Left ventricle myocardium superior (tissue), 1 donor: ENCODE results near the gene TFCP2L1. TPM values are rescaled to one million over a fixed set of nuclear protein-coding genes. Genes with fewer than 3 reads are reported as not detected.
"Not testable (repeated sequence)": the region's sequence is repeated elsewhere in the genome, so short reads cannot be mapped to it uniquely, and the experiment has no call there.

Source experiments
- ATAC-seq: fragments of 200-7000 bp; cut with Tn5 transposase; one replicate; pipeline ENCODE4 v1.9.1; 2020; ENCODE audit warnings: mild to moderate bottlenecking, moderate library complexity
- DNase-seq: peaks from one replicate; pipeline ENCODE4 v3.0.0-alpha.2; 2020
- intact Hi-C: fragments of 100-400 bp; cut with micrococcal nuclease; formaldehyde crosslinking; loops from one replicate; pipeline ENCODE4 v1.11.0; 2022
- long read RNA-seq: library from polyadenylated mRNA; unstranded; transcript quantifications from one replicate; pipeline ENCODE4 v2.0.0, GENCODE V29; 2021
- total RNA-seq: library from RNA; stranded (reverse); fragmentation: NEBNext Ultra II Directional; extraction: Animal tissue kit (Norgen Biotek cat#: 25700); gene quantifications from one replicate; pipeline ENCODE4 v1.2.1, GENCODE V29; 2021
- donor health status: DM: no; HTN: yes; CAD: no; lungs with severe emphysema.

Gene TFCP2L1, protein sequence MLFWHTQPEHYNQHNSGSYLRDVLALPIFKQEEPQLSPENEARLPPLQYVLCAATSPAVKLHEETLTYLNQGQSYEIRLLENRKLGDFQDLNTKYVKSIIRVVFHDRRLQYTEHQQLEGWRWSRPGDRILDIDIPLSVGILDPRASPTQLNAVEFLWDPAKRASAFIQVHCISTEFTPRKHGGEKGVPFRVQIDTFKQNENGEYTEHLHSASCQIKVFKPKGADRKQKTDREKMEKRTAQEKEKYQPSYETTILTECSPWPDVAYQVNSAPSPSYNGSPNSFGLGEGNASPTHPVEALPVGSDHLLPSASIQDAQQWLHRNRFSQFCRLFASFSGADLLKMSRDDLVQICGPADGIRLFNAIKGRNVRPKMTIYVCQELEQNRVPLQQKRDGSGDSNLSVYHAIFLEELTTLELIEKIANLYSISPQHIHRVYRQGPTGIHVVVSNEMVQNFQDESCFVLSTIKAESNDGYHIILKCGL
- total RNA-seq = 0.17 TPM
- long read RNA-seq = 0 reads

DNA sequence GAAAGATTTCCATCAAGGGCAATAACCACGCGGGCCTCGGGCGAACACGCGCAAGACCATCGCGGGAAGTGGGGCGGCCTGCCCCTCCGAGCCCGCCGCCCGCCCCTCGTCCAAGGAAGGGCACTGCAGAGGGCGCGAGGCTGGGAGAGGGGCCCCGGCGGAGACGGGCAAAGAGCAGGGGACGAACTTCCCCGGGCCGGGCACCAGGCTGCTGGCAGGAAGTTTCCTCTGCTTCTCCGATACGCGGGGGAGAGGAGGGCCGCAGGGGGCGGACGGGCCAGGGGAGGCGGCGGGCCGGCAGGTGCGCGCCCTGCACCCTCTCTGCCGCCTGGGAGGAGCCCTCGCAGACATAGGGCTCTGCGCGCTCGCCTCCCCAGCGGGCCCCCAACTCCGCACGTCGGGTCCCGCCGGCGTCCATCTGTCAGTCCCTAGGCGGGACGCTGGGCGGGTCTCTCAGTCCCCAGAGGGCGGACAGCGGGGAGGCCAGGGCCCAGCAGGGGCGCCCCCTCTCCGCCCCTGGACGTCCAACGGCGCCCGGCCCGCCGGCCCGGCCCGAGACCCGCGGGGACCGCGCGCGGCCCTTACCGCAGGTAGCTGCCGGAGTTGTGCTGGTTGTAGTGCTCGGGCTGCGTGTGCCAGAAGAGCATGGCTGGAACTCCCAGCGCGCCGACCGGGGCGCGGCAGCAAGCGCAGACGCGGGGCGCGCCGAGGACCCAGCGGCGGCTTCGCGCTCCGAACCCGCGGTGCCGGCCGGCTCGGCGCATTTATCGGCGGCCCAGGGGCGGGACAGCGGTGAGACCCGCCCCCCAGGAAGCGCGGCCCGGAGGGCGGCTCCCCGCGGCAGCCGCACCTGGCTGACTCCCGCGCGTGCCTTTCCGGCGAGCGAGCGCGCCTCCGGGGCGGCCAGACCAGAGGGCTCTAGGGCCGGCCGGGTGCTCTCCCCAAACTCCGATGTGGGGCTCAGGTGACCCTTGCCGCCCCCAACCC is at the start of gene TFCP2L1:
Gene TFCP2L1, minus strand, starts transcription at position 740 of the 987 bp plus-strand sequence. Its CDS starts 93 bp downstream, at position 647.
- ATAC-seq (peak; percentile 62), DNase-seq (no peak)
- intact Hi-C loops = no loop called here

DNA sequence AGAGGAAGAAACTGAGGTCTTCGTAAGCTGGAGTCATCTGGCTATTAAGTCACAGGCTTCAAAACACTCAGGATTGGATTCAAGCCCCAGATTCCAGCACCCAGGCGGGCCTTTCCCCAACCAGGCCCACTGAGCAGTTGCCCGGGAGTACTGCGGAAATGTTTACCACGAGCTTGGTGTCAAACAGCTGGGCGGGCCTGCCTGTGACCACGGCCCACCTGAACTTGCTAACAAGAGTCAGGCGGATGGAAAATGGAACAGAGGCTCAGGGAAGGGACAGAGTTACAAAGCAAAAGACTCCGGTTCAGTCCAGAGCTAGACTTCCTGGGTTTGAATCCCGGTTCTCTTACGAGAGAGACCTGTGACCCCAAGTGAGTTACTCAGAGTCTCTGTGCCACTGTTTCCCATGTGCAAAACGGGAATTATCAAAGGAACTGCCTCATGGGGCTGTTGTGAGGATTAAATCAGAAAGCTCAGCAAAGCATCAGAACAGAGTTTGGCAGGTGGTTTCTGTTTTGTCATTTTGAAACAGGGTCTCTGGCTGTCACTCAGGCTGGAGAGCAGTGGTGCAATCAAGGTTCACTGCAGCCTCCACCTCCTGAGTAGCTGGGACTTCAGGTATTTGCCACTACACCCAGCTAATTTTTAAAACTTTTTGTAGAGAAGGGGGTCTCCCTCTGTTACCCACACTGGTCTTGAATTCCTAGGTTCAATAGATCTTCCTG is 49.0 kb upstream of the TFCP2L1 start:
- ATAC-seq = no peak
- no peak for DNase-seq
- intact Hi-C loops = no loop called here

DNA sequence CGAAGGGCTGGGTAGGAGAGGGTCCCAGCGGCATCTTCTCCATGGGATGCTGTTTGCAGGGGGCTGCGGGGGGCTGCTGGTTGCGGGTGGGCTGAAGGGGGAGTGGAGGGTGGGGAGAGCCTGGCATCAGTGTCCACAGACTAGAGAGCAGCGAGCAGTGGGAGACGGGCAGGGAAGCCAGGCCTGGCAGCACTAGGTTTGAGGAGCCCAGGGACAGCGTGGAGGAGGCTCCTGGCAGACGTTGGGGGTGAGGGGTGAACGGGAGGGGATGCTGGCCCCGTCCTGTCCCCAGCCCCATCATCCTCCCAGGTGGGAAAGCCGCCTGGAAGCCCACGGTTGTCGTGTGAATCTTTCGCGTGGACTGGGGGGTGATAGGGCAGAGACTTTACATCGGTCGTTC is 48.2 kb upstream of the TFCP2L1 start:
- ATAC-seq (no peak), DNase-seq (no peak)
- intact Hi-C loops = no loop called here

DNA sequence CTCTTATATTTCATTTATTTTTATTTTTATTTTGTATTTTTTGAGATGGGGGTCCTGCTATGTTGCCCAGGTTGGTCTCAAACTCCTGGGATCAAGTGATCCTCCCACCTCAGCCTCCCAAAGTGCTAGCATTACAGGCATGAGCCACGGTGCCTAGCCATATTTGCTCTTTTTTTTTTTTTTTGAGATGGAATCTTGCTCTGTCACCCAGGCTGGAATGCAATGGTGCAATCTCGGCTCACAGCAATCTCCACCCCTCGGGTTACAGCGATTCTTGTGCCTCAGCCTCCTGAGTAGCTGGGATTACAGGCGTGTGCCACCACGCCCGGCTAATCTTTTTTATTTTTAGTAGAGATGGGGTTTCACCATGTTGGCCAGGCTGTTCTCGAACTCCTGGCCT is 46.3 kb upstream of the TFCP2L1 start:
- intact Hi-C loops, DNase-seq, ATAC-seq: not testable (repeated sequence)

DNA sequence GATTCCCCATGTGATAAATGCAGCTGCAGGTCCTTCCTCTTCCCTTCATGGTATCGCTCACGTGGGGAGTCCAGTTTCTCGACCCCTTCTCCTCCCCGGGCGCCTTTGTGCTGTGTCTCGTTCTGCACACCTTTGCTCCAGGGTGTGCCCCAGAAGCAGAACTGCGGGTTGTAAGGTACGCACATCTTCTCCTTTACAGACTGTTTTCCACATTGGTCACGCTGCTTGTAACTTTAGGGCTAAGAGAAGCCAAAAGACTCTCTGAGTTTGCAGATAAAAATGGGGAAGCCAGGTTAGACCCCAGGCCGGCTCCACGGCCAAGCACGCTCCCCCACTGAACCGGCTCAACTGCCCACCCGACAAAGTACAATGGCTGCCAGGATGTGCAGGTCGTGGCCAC is 45.9 kb upstream of the TFCP2L1 start:
- no peak for ATAC-seq
- DNase-seq = no peak
- intact Hi-C loops = no loop called here

DNA sequence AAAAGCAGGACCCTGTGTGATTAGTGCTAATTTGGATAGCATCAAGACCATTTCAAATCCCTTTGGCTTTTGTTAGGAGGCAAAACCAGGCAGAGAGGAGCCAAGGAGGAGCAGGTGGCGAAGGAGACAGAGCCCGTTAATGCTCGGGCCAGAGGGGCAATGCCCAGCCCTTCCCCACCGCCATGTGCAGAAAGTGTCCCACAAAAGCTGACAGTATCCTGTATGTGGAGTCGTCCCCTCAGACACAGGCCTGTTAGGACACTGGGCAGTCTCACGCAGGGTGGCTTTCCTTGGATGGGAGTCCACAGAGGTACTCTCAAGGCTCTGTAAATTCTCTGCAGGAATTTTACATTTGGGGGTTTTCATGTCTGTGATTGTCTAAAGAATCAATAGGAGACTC is 44.8 kb upstream of the TFCP2L1 start:
- ATAC-seq = no peak
- intact Hi-C loops = no loop called here
- DNase-seq = no peak

DNA sequence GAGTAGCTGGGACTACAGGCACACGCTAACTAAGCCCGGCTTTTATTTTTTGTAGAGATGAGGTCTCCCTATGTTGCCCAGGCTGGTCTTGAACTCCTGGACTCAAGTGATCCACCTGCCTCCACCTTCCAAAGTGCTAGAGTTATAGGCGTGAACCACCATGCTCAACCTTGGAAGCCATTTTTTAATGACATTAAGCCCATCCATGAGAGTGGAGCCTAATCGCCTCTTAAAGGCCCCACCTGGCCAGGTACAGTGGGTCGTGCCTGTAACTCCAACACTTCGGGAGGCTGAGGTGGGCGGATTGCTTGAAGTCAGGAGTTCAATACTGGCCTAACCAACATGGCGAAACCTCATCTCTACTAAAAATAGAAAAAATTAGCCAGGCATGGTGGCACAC is 41.6 kb upstream of the TFCP2L1 start:
- intact Hi-C loops = no loop called here
- ATAC-seq (no peak), DNase-seq (no peak)

DNA sequence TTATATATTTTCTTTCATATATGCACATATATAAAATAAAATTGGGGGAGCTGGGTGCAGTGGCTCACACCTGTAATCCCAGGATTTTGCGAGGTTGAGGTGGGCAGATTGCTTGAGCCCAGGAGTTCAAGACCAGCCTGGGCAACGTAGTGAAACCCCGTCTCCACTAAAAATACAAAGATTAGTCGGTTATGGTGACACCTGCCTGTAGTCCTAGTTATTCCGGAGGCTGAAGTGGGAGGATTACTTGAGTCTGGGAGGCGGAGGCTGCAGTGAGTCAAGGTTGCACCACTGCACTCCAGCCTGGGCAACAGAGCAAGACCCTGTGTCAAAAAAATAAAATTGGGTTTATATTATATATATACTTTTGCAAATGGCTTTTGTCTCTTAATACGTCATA is 39.6 kb upstream of the TFCP2L1 start:
- no peak for DNase-seq
- no peak for ATAC-seq
- intact Hi-C loops = no loop called here

DNA sequence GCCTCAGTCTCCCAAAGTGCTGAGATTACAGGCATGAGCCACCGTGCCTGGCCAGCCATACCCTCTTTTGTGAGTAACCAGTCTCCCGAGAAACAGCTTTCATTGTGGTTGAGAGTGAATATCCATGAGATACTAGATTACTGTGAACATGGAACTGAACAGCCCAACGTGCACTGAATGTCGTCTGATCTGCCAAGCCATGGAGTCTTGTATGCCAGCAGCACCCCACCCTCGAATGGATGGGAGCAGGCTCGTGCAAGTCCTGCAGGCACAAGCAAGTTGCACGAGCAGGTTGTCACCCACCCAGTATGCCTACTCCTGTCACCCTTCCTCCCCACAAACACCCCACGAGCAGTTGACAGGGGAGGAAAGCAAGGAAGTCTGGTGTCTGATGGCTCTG is 36.5 kb upstream of the TFCP2L1 start:
- intact Hi-C loops = no loop called here
- DNase-seq = no peak
- ATAC-seq = no peak

DNA sequence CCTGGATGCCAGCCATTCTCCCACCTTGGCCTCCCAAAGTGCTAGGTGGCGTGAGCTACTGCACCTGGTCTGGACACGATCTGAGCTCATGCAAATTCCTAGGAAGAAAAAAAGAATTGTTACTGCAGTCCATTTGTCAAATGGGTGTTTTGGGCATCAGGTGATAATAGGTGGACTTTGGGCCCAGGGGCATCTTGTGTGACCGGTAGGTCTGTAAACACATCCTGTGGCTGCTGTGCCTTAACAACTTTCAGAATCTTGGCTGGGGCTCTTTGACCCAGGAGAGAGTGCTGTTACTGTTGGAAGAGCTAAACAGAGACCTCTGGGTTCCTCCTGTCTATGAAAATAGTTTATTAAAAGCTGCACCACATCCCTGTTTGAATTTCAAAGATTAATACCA is 34.9 kb upstream of the TFCP2L1 start:
- no peak for ATAC-seq
- no peak for DNase-seq
- intact Hi-C loops = no loop called here

DNA sequence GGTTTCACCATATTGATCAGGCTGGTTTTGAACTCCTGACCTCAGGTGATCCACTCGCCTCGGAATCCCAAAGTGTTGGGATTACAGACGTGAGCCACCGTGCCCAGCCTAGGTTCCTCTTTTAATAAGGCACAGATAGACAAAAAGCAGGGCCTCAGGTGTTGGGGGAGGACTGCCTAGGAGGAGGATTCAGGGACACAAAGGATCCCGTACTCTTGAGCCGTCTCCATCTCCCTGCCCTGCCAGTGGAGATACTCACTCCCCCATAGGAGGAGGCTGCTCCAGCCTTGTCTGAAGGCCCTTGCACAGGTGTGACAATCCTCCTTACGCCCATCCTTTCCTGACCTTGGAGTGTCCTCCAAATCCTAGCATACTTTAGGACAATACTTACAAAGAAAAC is 32.0 kb upstream of the TFCP2L1 start:
- intact Hi-C loops = no loop called here
- ATAC-seq (no peak), DNase-seq (no peak)

DNA sequence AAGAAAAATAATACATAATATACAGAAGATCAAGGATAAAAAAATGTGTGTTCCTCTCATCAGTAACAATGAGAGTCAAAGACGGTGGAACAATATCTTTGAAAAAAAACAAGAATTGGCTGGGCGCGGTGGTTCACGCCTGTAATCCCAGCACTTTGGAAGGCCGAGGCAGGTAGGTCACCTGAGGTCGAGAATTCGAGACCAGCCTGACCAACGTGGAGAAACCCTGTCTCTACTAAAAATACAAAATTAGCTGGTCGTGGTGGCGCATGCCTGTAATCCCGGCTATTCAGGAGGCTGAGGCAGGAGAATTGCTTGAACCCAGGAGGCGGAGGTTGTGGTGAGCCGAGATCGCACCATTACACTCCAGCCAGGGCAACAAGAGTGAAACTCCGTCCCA is 28.7 kb upstream of the TFCP2L1 start:
- DNase-seq, ATAC-seq, intact Hi-C loops: not testable (repeated sequence)

DNA sequence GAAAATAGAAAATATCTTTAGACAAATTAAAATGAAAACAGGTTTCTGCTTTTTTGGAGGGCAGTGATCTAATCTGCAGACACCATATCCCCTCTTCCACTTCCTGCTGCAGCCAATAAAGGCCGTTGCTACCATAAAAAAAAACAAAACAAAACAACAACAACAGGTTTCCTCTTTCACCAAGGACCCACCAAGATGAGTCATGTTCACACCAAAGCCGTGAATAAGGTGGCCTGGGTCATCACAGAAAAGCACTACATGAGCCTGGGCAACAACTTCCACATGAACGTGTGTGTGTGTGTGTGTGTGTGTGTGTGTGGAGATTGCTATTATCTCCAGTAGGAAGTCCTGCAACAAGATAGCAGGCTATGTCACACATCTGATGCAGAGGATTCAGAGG is 24.8 kb upstream of the TFCP2L1 start:
- intact Hi-C loops = no loop called here
- DNase-seq = no peak
- no peak for ATAC-seq

DNA sequence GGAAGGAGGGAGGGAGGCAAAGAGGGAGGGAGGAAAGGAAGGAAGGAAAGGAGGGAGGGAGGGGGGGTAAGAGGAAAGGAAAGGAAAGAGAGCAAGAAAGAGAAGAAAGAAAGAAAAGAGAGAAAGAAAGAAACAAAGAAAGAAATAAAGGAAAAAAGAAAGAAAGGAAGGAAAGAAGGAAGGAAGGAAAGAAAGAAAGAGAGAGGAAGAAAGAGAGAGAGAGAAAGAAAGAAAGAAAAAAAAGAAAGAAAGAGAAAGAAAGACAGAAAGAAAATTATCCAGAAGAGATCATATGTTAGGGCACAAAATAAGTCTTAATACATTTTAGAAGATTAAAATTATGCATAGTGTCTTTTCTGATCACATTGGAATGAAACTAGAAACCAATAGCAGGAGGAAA is 24.3 kb upstream of the TFCP2L1 start:
- DNase-seq (no peak), ATAC-seq (no peak)
- intact Hi-C loops = no loop called here

DNA sequence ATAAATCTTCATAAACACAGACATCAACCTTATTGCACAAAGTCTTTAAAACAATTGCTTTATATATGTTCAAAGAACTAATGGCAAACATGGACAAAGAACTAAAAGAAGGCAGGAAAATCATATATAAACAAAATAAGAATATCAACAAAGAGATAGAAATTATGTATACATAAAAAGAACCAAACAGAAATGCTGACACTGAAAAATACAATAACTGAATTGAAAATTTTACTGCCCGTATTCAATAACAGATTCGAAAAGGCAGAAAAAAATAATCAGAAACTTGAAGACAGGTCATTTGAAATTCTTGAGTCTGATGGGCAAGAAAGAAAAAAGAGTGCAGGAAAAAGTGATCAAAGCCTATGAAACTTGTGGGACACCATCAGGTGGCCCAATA is 22.0 kb upstream of the TFCP2L1 start:
- no peak for DNase-seq
- intact Hi-C loops = no loop called here
- ATAC-seq = no peak

DNA sequence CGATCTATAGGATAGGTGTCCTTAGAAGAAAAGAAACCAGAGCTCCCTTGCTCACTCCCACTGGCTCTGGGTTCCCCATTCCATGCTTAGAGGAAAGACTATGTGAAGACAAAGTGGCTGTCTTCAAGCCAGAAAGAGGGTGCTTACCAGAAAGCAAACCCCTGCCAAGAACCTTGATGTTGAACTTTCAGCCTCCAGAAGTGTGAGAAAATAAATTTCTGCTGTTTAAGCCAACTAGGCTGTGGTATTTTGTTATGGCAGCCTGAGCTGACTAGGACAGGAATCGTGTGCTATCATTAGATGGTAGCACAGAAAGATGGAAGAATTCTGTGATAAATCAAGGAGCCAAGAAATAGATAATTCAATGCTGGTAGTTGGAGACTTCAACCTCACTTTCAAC is 19.9 kb upstream of the TFCP2L1 start:
- intact Hi-C loops = no loop called here
- ATAC-seq = no peak
- DNase-seq = no peak

DNA sequence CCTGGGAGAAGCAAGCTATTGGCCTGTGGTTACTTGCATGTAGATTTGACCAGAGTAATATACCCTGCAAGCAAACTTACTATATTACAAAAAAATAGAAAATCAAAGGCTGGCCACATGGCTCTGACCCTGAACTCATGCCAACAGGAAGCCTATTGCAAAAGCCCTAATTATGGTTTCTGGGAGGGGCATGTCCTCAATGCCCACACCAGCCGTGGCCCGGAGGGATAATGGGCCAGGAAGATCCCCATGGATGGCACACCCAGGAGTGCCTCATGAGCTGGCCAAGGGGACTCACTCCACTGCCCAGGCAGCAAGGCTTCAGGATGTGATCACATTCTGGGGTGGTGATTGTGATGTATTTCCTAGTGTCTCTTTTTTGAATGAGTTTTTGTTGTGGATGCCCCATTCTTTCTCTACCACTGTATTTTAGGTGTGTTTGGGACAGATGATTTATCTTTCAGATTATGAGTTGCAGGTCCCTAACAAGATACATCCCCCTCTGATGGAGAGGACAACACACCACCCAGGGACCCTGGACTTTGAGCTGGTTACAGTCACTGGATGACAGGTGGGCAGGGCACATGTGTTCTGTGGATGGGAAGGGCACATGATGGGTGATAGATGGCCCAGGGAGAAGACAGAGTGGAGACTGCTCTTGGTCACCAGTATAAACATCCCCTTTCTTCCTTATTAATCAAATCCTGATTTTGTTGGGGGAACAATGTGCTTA is 18.7 kb upstream of the TFCP2L1 start:
- ATAC-seq (no peak), DNase-seq (no peak)
- intact Hi-C loops = no loop called here

DNA sequence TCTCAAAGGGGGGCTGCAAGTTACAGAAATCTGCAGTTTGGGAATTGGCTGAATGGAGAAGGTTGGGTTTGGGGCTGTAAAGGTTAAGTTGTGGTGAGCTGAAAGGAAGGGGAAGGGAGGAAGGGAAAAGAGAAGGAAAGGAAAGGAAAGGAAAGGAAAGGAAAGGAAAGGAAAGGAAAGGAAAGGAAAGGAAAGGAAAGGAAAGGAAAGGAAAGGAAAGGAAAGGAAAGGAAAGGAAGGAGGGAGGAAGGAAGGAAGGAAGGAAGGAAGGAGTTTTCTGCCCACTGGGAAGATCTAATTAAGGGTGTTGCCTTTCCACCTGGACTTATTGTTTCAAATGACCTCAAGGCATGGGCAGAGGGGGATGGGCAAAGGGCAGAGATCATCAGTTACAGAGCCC is 16.2 kb upstream of the TFCP2L1 start:
- intact Hi-C loops, ATAC-seq, DNase-seq: not testable (repeated sequence)

DNA sequence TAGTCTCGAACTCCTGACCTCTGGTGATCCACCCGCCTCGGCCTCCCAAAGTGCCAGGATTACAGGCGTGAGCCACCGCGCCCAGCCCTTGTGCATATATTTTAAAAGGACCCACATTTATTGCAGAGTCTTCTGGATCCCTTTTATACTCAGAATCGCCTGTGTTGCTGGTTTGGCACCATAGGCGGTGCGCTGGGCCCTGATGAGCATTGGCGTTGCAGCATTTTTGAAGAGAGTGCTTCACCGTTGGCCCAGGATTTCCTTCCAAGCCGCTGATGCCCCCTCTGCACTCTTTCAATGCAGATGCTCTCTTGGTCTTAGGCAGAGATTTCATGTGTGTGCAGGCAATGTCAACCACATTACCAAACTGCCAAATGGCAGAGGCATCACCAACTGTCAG is 13.5 kb upstream of the TFCP2L1 start:
- intact Hi-C loops = no loop called here
- DNase-seq = no peak
- no peak for ATAC-seq
